HG03565 (cell line): ENCODE measurements around the gene USP34.

Experiments used
- ATAC-seq: cut with Tn5 transposase; IDR thresholded peaks from one replicate; pipeline ENCODE4 v1.9.1; 2021; ENCODE audit warnings: mild to moderate bottlenecking, moderate library complexity; ENCODE audit not compliant: unreplicated experiment

Gene USP34

GRCh38 chr2:61379521-61379920 is 91.4 kb downstream of the USP34 start:
- ATAC-seq, result no peak

- no peak for ATAC-seq
Measured at GRCh38 chr2:61378281-61378680, 92.6 kb downstream of the USP34 start.

- no peak for ATAC-seq
Measured at GRCh38 chr2:61377046-61377445, 93.8 kb downstream of the USP34 start.

GRCh38 chr2:61376211-61376610 is 94.7 kb downstream of the USP34 start:
- no peak for ATAC-seq

GRCh38 chr2:61371027-61371426 is 99.9 kb downstream of the USP34 start:
- no peak for ATAC-seq

GRCh38 chr2:61368687-61369665 is 101.9 kb downstream of the USP34 start:
- ATAC-seq, result no peak

- ATAC-seq, result no peak
Measured at GRCh38 chr2:61367177-61367576, 103.7 kb downstream of the USP34 start.

GRCh38 chr2:61363580-61363979 is 107.3 kb downstream of the USP34 start:
- ATAC-seq, result no peak

- ATAC-seq, result no peak
Measured at GRCh38 chr2:61362873-61363272, 108.0 kb downstream of the USP34 start.

GRCh38 chr2:61361068-61361467 is 109.8 kb downstream of the USP34 start:
- no peak for ATAC-seq

GRCh38 chr2:61359058-61359457 is 111.8 kb downstream of the USP34 start:
- ATAC-seq, result no peak

- ATAC-seq, result no peak
Measured at GRCh38 chr2:61357681-61358080, 113.2 kb downstream of the USP34 start.

- no peak for ATAC-seq
Measured at GRCh38 chr2:61356958-61357350, 113.9 kb downstream of the USP34 start.

- no peak for ATAC-seq
Measured at GRCh38 chr2:61356261-61356957, 114.5 kb downstream of the USP34 start.

- ATAC-seq, result no peak
Measured at GRCh38 chr2:61354543-61355197, 116.2 kb downstream of the USP34 start.

- ATAC-seq, result no peak
Measured at GRCh38 chr2:61353909-61354308, 117.0 kb downstream of the USP34 start.

GRCh38 chr2:61350777-61351176 is 120.1 kb downstream of the USP34 start:
- ATAC-seq, result no peak

- ATAC-seq, result no peak
Measured at GRCh38 chr2:61343141-61343540, 127.7 kb downstream of the USP34 start.

GRCh38 chr2:61340242-61340641 is 130.6 kb downstream of the USP34 start:
- ATAC-seq, result no peak

GRCh38 chr2:61338447-61338846 is 132.4 kb downstream of the USP34 start:
- ATAC-seq, result no peak

- ATAC-seq, result no peak
Measured at GRCh38 chr2:61335187-61335586, 135.7 kb downstream of the USP34 start.

- ATAC-seq, result no peak
Measured at GRCh38 chr2:61334466-61334865, 136.4 kb downstream of the USP34 start.
